Keratinocyte (primary cell): ENCODE data around the gene FTH1.

Source experiments
- CTCF ChIP-seq, 3 experiments: IDR thresholded peaks in 1 of 3; conservative IDR thresholded peaks in 1 of 3; optimal IDR thresholded peaks in 1 of 3; 2 replicates in 2 of 3; 3 replicates in 1 of 3; pipeline versions ENCODE3 to v1.5.1; 2011; ENCODE audit warnings: low read length in 3 of 3, mild to moderate bottlenecking in 3 of 3, moderate library complexity in 2 of 3, control low read depth in 1 of 3, inconsistent platforms in 1 of 3; ENCODE audit not compliant: insufficient read depth in 2 of 3; ENCODE audit errors: extremely low read depth in 1 of 3
- EZH2 ChIP-seq: IDR thresholded peaks from one replicate; pipeline ENCODE4 v1.6.1; 2012; ENCODE audit warnings: inconsistent platforms, mild to moderate bottlenecking, low read length, moderate library complexity

DNA sequence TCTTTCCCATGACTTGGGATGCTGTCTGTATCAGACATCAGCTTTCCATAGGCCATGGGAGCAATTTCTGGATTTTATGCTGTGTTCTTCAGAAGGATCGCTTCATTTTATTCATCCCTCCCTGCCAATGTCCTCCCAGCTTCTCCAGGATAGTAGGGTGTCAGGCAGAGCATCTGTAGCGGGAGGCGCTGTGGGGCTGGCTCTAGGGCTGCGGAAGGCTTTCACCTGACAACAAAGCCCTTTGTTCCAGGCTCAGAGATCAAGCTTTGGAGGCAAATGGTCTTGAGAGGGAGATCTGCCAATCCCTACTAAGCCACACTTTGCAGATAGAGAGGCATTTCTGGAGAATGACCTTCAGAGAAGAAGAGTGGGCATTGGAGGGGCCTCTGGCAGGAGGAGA lies 29.5 kb upstream of the FTH1 start:
- TF ChIP-seq CTCF (optimal IDR thresholded peaks at IDR 0.05 in 1 of 3, IDR thresholded peaks at IDR 0.05 in 1 of 3, conservative IDR thresholded peaks at IDR 0.05 in 1 of 3; ENCODE audit: extremely low read depth in 1 of 3, insufficient read depth in 2 of 3, low read length in 3 of 3) (no peak), EZH2 (no peak)
